Muscle of leg (tissue), 11 donors: ENCODE data around the gene IBA57. TPM values are rescaled to one million over a fixed set of nuclear protein-coding genes. Genes with fewer than 3 reads are reported as not detected.
A peak's percentile ranks its signal among the peaks of the same experiment; 100 is the strongest.
"Not testable (repeated sequence)": the region's sequence is repeated elsewhere in the genome, so short reads cannot be mapped to it uniquely, and the experiment has no call there.

Source experiments
- DNase-seq: peaks from one replicate; pipeline ENCODE4 v3.0.0; 2013
- H3K27ac ChIP-seq: one replicate; pipeline ENCODE4 v1.5.1; 2013; ENCODE audit warnings: mild to moderate bottlenecking, low read length, control low read depth
- H3K27me3 ChIP-seq: one replicate; pipeline ENCODE4 v1.6.1; 2013; ENCODE audit warnings: low read length; ENCODE audit not compliant: control insufficient read depth, insufficient read depth
- H3K36me3 ChIP-seq: one replicate; pipeline ENCODE4 v1.6.1; 2013; ENCODE audit warnings: low read length; ENCODE audit not compliant: control insufficient read depth, insufficient read depth
- H3K4me1 ChIP-seq: one replicate; pipeline ENCODE4 v1.6.1; 2013; ENCODE audit warnings: low read length; ENCODE audit not compliant: control insufficient read depth, insufficient read depth
- H3K4me3 ChIP-seq: one replicate; pipeline ENCODE4 v1.5.1; 2013; ENCODE audit warnings: low read length, control low read depth
- H3K9me3 ChIP-seq: replicated peaks from 2 replicates; pipeline ENCODE4 v1.6.1; 2013; ENCODE audit warnings: low read depth, low read length; ENCODE audit not compliant: control insufficient read depth
- whole genome bisulfite sequencing: methylation state at CpG from one replicate; pipeline ENCODE4 v1.1.5; 2013; ENCODE audit warnings: missing lambda C conversion rate; ENCODE audit not compliant: insufficient coverage; 5-methylcytosine and 5-hydroxymethylcytosine counted together
- polyA plus RNA-seq, 8 donors: library from polyadenylated mRNA; unstranded; fragments of 120-200 nt; gene quantifications; one replicate each; pipeline versions ENCODE4 v1.2.1 to v1.2.3, GENCODE V29; 2013; ENCODE audit warnings: inconsistent platforms in 1 of 8, low replicate concordance in 1 of 8; ENCODE audit not compliant: insufficient read length in 8 of 8, insufficient read depth in 1 of 8
- total RNA-seq: library from RNA; stranded (reverse); fragments of 120-200 nt; gene quantifications from one replicate; pipeline ENCODE4 v1.2.4, GENCODE V29; 2013

Gene IBA57
- total and polyA plus RNA-seq, 9 donors = 3.2 to 5.6 (median 4.6) TPM

DNA sequence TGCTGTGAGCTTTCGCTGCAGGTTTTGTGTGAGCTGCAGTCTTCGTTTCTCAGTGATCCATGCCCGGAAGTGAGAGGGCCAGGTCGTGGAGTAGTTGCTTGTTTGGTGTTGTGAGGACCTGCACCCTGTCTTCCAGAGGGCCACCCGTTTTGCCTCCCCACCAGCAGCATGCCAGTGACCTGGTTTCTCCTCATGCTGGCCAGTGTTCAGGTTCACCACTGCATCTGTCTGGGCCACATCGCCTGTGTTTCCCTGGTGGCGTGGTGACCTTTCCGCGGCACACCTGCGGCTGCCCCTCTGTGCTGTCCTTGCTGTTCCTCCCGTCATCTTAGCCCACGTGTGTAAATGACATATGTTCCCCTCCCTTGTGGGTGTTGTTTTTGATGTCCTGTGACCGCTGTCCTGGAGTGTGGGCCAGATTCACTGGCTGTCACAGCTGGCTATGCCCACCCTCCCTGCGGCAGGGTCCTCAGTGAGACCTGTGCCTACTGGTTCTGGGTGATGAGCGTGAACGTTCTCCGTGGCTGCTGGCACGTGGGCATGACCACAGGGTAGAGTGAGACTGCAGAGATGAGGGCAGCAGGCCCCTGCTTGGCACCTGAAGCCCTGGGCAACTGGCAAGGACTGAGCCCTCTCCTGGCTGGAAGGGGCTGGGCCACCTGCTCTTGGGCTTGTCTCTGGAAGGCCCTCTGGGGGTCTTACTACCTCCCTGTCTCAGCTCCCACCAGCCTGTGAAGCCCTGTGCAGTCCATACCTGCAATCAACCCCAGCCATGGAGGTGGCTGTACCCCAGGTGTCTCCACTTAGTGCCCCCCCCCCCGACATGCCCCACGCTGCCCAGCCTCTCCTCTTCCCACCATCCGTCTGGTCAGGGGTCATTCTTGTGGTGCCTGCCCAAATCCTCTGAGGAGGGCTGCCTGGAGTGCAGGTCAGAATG is 7.3 kb downstream of the IBA57 start:
- H3K4me3 ChIP-seq = no peak overlapping the region
- 84% methylated on average over 13 of the region's 21 CpGs for WGBS
- H3K36me3 ChIP-seq = peaks cover 22% of the 10 kb centered on the region
- no peaks in the 10 kb centered on the region for H3K27me3 ChIP-seq
- no peaks in the 10 kb centered on the region for H3K9me3 ChIP-seq
- peak; percentile 3 for DNase-seq
- no peak overlapping the region for H3K27ac ChIP-seq
- H3K4me1 ChIP-seq = no peaks in the 10 kb centered on the region

- H3K27ac ChIP-seq = peak overlapping the region; percentile 20
- H3K9me3 ChIP-seq, H3K27me3 ChIP-seq, H3K4me1 ChIP-seq, H3K4me3 ChIP-seq, DNase-seq: not testable (repeated sequence)
- WGBS = 58% methylated on average over 20 of the region's 69 CpGs
- H3K36me3 ChIP-seq = peaks cover 20% of the 10 kb centered on the region
These were observed 8.2 kb downstream of the IBA57 start for GRCh38 chr1:228173528-228174481.

GRCh38 chr1:228174482-228175315 is 9.1 kb downstream of the IBA57 start:
- H3K27me3 ChIP-seq = no peaks in the 10 kb centered on the region
- H3K4me1 ChIP-seq = peaks cover 2% of the 10 kb centered on the region
- no peak for DNase-seq
- no peak overlapping the region for H3K4me3 ChIP-seq
- H3K36me3 ChIP-seq = peaks cover 19% of the 10 kb centered on the region
- no peak overlapping the region for H3K27ac ChIP-seq
- H3K9me3 ChIP-seq = no peaks in the 10 kb centered on the region
- WGBS = 81% methylated on average over 49 of the region's 52 CpGs

- Histone ChIP-seq H3K27me3 (no peaks in the 10 kb centered on the region), H3K27ac (no peak overlapping the region), H3K4me1 (peaks cover 2% of the 10 kb centered on the region), H3K36me3 (peaks cover 16% of the 10 kb centered on the region), H3K4me3 (no peak overlapping the region), H3K9me3 (no peaks in the 10 kb centered on the region)
- DNase-seq = no peak
- WGBS = 89% methylated on average over 18 of the region's 18 CpGs
These were observed 9.9 kb downstream of the IBA57 start for GRCh38 chr1:228175316-228176023.

- Histone ChIP-seq H3K36me3 (peaks cover 17% of the 10 kb centered on the region), H3K27ac (no peak overlapping the region), H3K4me3 (no peak overlapping the region), H3K9me3 (no peaks in the 10 kb centered on the region), H3K27me3 (no peaks in the 10 kb centered on the region), H3K4me1 (peaks cover 2% of the 10 kb centered on the region)
- no CpG with 5 or more reads among the region's 4 CpGs for WGBS
- DNase-seq = no peak
These were observed 10.4 kb downstream of the IBA57 start for GRCh38 chr1:228176024-228176395.

GRCh38 chr1:228176461-228177182 is 11.0 kb downstream of the IBA57 start:
- no peak overlapping the region for H3K4me3 ChIP-seq
- WGBS = 88% methylated on average over 19 of the region's 19 CpGs
- no peak for DNase-seq
- no peak overlapping the region for H3K27ac ChIP-seq
- H3K36me3 ChIP-seq = peaks cover 17% of the 10 kb centered on the region
- H3K9me3 ChIP-seq = no peaks in the 10 kb centered on the region
- no peaks in the 10 kb centered on the region for H3K27me3 ChIP-seq
- peaks cover 2% of the 10 kb centered on the region for H3K4me1 ChIP-seq

DNA sequence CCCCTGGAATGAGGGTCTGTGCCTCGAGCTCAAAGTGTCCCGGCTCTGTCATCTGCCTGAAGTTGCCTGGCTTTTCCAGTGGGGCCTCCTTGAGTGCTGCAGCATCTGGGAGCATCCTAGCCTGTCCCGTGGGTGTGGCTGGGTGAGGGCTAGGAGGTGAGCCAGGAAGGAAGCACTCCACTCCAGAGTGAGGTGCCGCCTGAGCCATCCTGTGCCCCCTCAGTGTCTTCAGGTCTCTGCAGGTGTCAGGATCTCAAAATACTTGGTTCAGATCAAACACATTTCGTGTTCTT is 11.5 kb downstream of the IBA57 start:
- Histone ChIP-seq H3K36me3 (peaks cover 17% of the 10 kb centered on the region), H3K4me1 (peaks cover 2% of the 10 kb centered on the region), H3K27ac (no peak overlapping the region), H3K9me3 (no peaks in the 10 kb centered on the region), H3K4me3 (no peak overlapping the region), H3K27me3 (no peaks in the 10 kb centered on the region)
- no peak for DNase-seq
- WGBS = 78% methylated on average over 4 of the region's 5 CpGs

- Histone ChIP-seq H3K9me3 (no peaks in the 10 kb centered on the region), H3K36me3 (peaks cover 17% of the 10 kb centered on the region), H3K27ac (no peak overlapping the region), H3K4me3 (no peak overlapping the region), H3K4me1 (peaks cover 2% of the 10 kb centered on the region), H3K27me3 (no peaks in the 10 kb centered on the region)
- 94% methylated on average over 6 of the region's 12 CpGs for WGBS
- no peak for DNase-seq
These were observed 12.4 kb downstream of the IBA57 start for GRCh38 chr1:228177721-228178710.
